GM12878 (cell line): Measurements from ENCODE around the gene STX12. TPM values are rescaled to one million over a fixed set of nuclear protein-coding genes. Genes with fewer than 3 reads are reported as not detected.

Experiments
- ATAC-seq: fragments of 200-7000 bp; cut with Tn5 transposase; 3 replicates; pipeline ENCODE4 v1.9.1; 2020; ENCODE audit warnings: mild to moderate bottlenecking, moderate library complexity
- BruUV-seq: library from RNA; stranded (reverse); fragments of 400-500 nt; replicated peaks from 2 replicates; lab custom pipeline; 2021; lab: Mats Ljungman, UMichigan
- CTCF ChIA-PET: fragments of 300-600 bp; sonication (Branson Sonifier 250); formaldehyde crosslinking; extraction: SDS; loops from one replicate; lab custom pipeline; 2021; ENCODE audit warnings: inconsistent platforms; lab: Yijun Ruan, JAX
- POLR2A ChIA-PET: fragments of 350-600 bp; formaldehyde crosslinking; extraction: SDS; loops from one replicate; lab custom pipeline; 2021; ENCODE audit warnings: inconsistent platforms; lab: Charles Lee
- RAD21 ChIA-PET: fragments of 300-600 bp; sonication (Branson Sonifier 250); formaldehyde crosslinking; loops from one replicate; lab custom pipeline; 2023; ENCODE audit warnings: antibody characterized with exemption; ENCODE audit not compliant: unreplicated experiment; lab: Charles Lee
- SMC1A ChIA-PET: fragments of 300-600 bp; sonication (Branson Sonifier 250); formaldehyde crosslinking; loops from one replicate; lab custom pipeline; 2023; ENCODE audit not compliant: unreplicated experiment, uncharacterized antibody; lab: Charles Lee
- DNase-seq: peaks from one replicate; pipeline ENCODE4 v3.0.0-alpha.2; 2011; ENCODE audit warnings: low read depth, low spot score
- FAIRE-seq: peaks from 3 replicates; lab custom pipeline; 2011; peaks lifted over from hg19 to GRCh38; lab: Jason Lieb, UNC
- H2AFZ ChIP-seq: 2 replicates; pipeline ENCODE4 v1.6.0; 2011; ENCODE audit warnings: low read depth, low read length, control low read depth; ENCODE audit not compliant: control insufficient read depth
- H3K27ac ChIP-seq: 2 replicates; pipeline ENCODE4 v1.5.1; 2011; ENCODE audit warnings: control low read depth; ENCODE audit not compliant: control insufficient read depth, insufficient read depth
- H3K27me3 ChIP-seq, 2 experiments: replicated peaks in 1 of 2; 2 replicates each; pipeline versions ENCODE4 v1.6.0 to v1.6.1; 2011; ENCODE audit warnings: low read length in 1 of 2; ENCODE audit not compliant: control insufficient read depth in 2 of 2, insufficient read depth in 2 of 2
- H3K36me3 ChIP-seq, 2 experiments: 2 replicates each; pipeline ENCODE4 v1.5.1; 2011; ENCODE audit warnings: low read length in 1 of 2; ENCODE audit not compliant: control insufficient read depth in 2 of 2, insufficient read depth in 2 of 2
- H3K4me1 ChIP-seq: 2 replicates; pipeline ENCODE4 v1.6.1; 2011; ENCODE audit warnings: mild to moderate bottlenecking, low read length, moderate library complexity, mixed read lengths; ENCODE audit not compliant: control insufficient read depth, insufficient read depth
- H3K4me2 ChIP-seq: 2 replicates; pipeline ENCODE4 v1.6.0; 2011; ENCODE audit warnings: control low read depth; ENCODE audit not compliant: control insufficient read depth, insufficient read depth
- H3K4me3 ChIP-seq: fragments of 200-600 bp; sonication (generic); 2 replicates; pipeline ENCODE4 v1.5.1; 2016
- H3K79me2 ChIP-seq: 2 replicates; pipeline ENCODE4 v1.6.0; 2011; ENCODE audit warnings: low read length; ENCODE audit not compliant: control insufficient read depth, insufficient read depth
- H3K9ac ChIP-seq: 2 replicates; pipeline ENCODE4 v1.8.0; 2011; ENCODE audit warnings: low read length, control low read depth, mixed read lengths; ENCODE audit not compliant: control insufficient read depth, insufficient read depth
- H3K9me3 ChIP-seq: replicated peaks from 3 replicates; pipeline ENCODE4 v1.5.1; 2011; ENCODE audit warnings: mild to moderate bottlenecking, low read length; ENCODE audit not compliant: control insufficient read depth, insufficient read depth
- H4K20me1 ChIP-seq: 2 replicates; pipeline ENCODE4 v1.6.0; 2011; ENCODE audit not compliant: control insufficient read depth, insufficient read depth
- ATF7 ChIP-seq: fragments of 450-650 bp; IDR thresholded peaks from 2 replicates; pipeline ENCODE4 v1.6.1; 2016; ENCODE audit warnings: low read depth, mild to moderate bottlenecking
- BACH1 ChIP-seq: fragments of 450-650 bp; IDR thresholded peaks from 2 replicates; pipeline ENCODE4 v1.6.1; 2017; ENCODE audit warnings: mild to moderate bottlenecking, borderline replicate concordance
- BMI1 ChIP-seq: fragments of 450-650 bp; IDR thresholded peaks from 2 replicates; pipeline ENCODE4 v1.6.1; 2016; ENCODE audit warnings: mild to moderate bottlenecking, moderate library complexity, borderline replicate concordance
- CHD4 ChIP-seq: fragments of 200-600 bp; sonication (generic); IDR thresholded peaks from 2 replicates; pipeline ENCODE4 v1.6.1; 2016; ENCODE audit warnings: mild to moderate bottlenecking
- DPF2 ChIP-seq: fragments of 450-650 bp; IDR thresholded peaks from 2 replicates; pipeline ENCODE4 v1.6.1; 2017; ENCODE audit warnings: mild to moderate bottlenecking
- EED ChIP-seq: sonication (generic); IDR thresholded peaks from 2 replicates; pipeline ENCODE4 v1.6.1; 2016; ENCODE audit warnings: antibody characterized with exemption, low read depth
- EP300 ChIP-seq, 2 experiments: fragments of 150-350 bp in 1 of 2; IDR thresholded peaks; 2 replicates each; pipeline ENCODE4 v1.6.1; 2011 to 2012; ENCODE audit warnings: low read depth in 2 of 2, low read length in 2 of 2, borderline replicate concordance in 1 of 2, improper control_type of control experiment in 1 of 2, inconsistent platforms in 1 of 2; ENCODE audit not compliant: control insufficient read depth in 1 of 2
- ETV6 ChIP-seq, 2 experiments: fragments of 450-650 bp in 1 of 2; IDR thresholded peaks in 1 of 2; conservative IDR thresholded peaks in 1 of 2; 2 replicates each; pipeline ENCODE4 v1.6.1; 2014; ENCODE audit warnings: antibody characterized with exemption in 1 of 2, borderline replicate concordance in 1 of 2, low read depth in 1 of 2, mild to moderate bottlenecking in 1 of 2, moderate library complexity in 1 of 2
- FOS ChIP-seq: IDR thresholded peaks from 3 replicates; pipeline ENCODE4 v1.6.1; 2011; ENCODE audit warnings: borderline replicate concordance; ENCODE audit not compliant: insufficient read length; ENCODE audit errors: extremely low read depth
- FOXK2 ChIP-seq: fragments of 450-650 bp; IDR thresholded peaks from 2 replicates; pipeline ENCODE4 v1.6.1; 2017; ENCODE audit warnings: mild to moderate bottlenecking, moderate library complexity
- HDGF ChIP-seq: fragments of 450-650 bp; IDR thresholded peaks from 2 replicates; pipeline ENCODE4 v1.6.1; 2016; ENCODE audit warnings: antibody characterized with exemption
- IRF4 ChIP-seq: IDR thresholded peaks from 2 replicates; pipeline ENCODE4 v1.6.1; 2011; ENCODE audit warnings: low read depth, low read length
- JUND ChIP-seq: IDR thresholded peaks from 2 replicates; pipeline ENCODE4 v1.6.1; 2012; ENCODE audit warnings: low read depth, mild to moderate bottlenecking, low read length, improper control_type of control experiment, moderate library complexity
- MTA2 ChIP-seq: fragments of 450-650 bp; IDR thresholded peaks from 2 replicates; pipeline ENCODE4 v1.6.1; 2016; ENCODE audit warnings: low read depth, mild to moderate bottlenecking, moderate library complexity
- NR2F1 ChIP-seq: fragments of 450-650 bp; conservative IDR thresholded peaks from 2 replicates; pipeline ENCODE4 v1.6.1; 2017; ENCODE audit warnings: mild to moderate bottlenecking
- SMARCA5 ChIP-seq: fragments of 450-650 bp; IDR thresholded peaks from 2 replicates; pipeline ENCODE4 v1.6.1; 2017; ENCODE audit warnings: mild to moderate bottlenecking
- SPI1 ChIP-seq: IDR thresholded peaks from 2 replicates; pipeline ENCODE4 v1.6.1; 2011; ENCODE audit warnings: low read depth, mild to moderate bottlenecking, low read length, moderate library complexity, borderline replicate concordance; ENCODE audit not compliant: insufficient read depth
- YBX1 ChIP-seq: fragments of 450-650 bp; IDR thresholded peaks from 2 replicates; pipeline ENCODE4 v1.6.1; 2016; ENCODE audit warnings: antibody characterized with exemption
- WGBS: methylation state at CpG from one replicate; pipeline ENCODE4 v1.1.6; 2016; ENCODE audit warnings: low lambda C conversion rate; ENCODE audit not compliant: insufficient replicate concordance, insufficient coverage; ENCODE audit errors: missing lambda C conversion rate; 5-methylcytosine and 5-hydroxymethylcytosine counted together
- in situ Hi-C: fragments of 300-500 bp; cut with MboI; formaldehyde crosslinking; loops from 9 replicates; pipeline ENCODE4 v1.14.3; 2018; ENCODE audit warnings: mixed read lengths
- intact Hi-C: fragments of 100-400 bp; cut with micrococcal nuclease; formaldehyde crosslinking; loops from one replicate; pipeline ENCODE4 v1.14.2; 2022; ENCODE audit not compliant: unreplicated experiment
- polyA plus RNA-seq, 11 experiments: library from polyadenylated mRNA; depleted of rRNA in 4 of 11; unstranded in 6 of 11; stranded (reverse) in 5 of 11; fragments of >200 nt; fragmentation: Nextera tagmentation in 4 of 11; fragmentation: Illumina TruSeq in 1 of 11; extraction: Ambion mirVana in 4 of 11; extraction: Trizol in 1 of 11; gene quantifications; 1 replicate in 1 of 11; 2 replicates in 10 of 11; pipeline versions ENCODE4 v1.2.1 to v1.2.3, GENCODE V29; 2011 to 2016; ENCODE audit warnings: inconsistent platforms in 2 of 11, missing spikeins in 2 of 11, low read depth in 1 of 11
- total RNA-seq, 4 experiments: library from RNA; depleted of rRNA in 3 of 4; stranded (reverse); fragments of >200 nt in 3 of 4; fragmentation: Illumina TruSeq in 1 of 4; extraction: Trizol in 1 of 4; gene quantifications; 2 replicates each; pipeline versions ENCODE4 v1.2.1 to v1.2.3, GENCODE V29; 2013 to 2021
- TF ChIP-seq, protein P1 (sequence below): fragments of 450-650 bp; IDR thresholded peaks from 2 replicates; pipeline ENCODE4 v1.6.1; 2016; ENCODE audit warnings: mild to moderate bottlenecking
- TF ChIP-seq, protein P2 (sequence below): IDR thresholded peaks from 2 replicates; pipeline ENCODE4 v1.6.1; 2012; ENCODE audit warnings: low read depth, low read length, improper control_type of control experiment
- TF ChIP-seq, protein P3 (sequence below): IDR thresholded peaks from 2 replicates; pipeline ENCODE4 v1.6.1; 2011; ENCODE audit warnings: low read depth, low read length, improper control_type of control experiment, borderline replicate concordance

The STX12 gene
- total and polyA plus RNA-seq, 10 of the 15 experiments (the other 5 are each of a cell fraction or from before 2014, with no cell fraction given): 20.2 to 35.0 (median 28.1) TPM

- no TSS peak for BruUV-seq
- intact Hi-C loops (loop anchor here (10.0 kb wide), 1 partner anchor 312 kb away; the partner anchor contains the start of gene PTAFR), in situ Hi-C loops (loop anchor here (5.0 kb wide), 2 partner anchors 114 to 224 kb away; partner anchors contain the start of gene EYA3)
- Histone ChIP-seq H2AFZ (peak overlapping the region; percentile 73), H3K79me2 (no peaks in the 10 kb centered on the region), H3K9ac (peak overlapping the region; percentile 41; the same call in 1 of the 2 replicates), H3K4me3 (peak overlapping the region; percentile 22; the same call in 1 of the 2 replicates), H3K36me3 (no peaks in the 10 kb centered on the region), H3K9me3 (no peaks in the 10 kb centered on the region; the same call in 2 of the 3 replicates), H3K4me1 (peaks cover 42% of the 10 kb centered on the region), H3K27me3 (no peaks in the 10 kb centered on the region), H3K4me2 (peak overlapping the region; percentile 82), H3K27ac (peak overlapping the region; percentile 76), H4K20me1 (no peaks in the 10 kb centered on the region)
- WGBS: 57% methylated on average over 9 of the region's 9 CpGs
- peak; percentile 76 for DNase-seq
- peak; percentile 75 for ATAC-seq
- RAD21 ChIA-PET: interaction anchor here (0.9 to 1.4 kb wide), 6 partner anchors 12 to 65 kb away, joined by 3 to 5 read pairs (median 4); no protein-coding TSS in a partner anchor
- POLR2A ChIA-PET: interaction anchor here (0.5 to 2.9 kb wide), 7 partner anchors 13 to 61 kb away, joined by 3 to 17 read pairs (median 4); no protein-coding TSS in a partner anchor
- FAIRE-seq: no peak
- CTCF ChIA-PET: interaction anchor here (0.6 to 1.8 kb wide), 5 partner anchors 26 to 346 kb away, joined by 3 to 6 read pairs (median 5); no protein-coding TSS in a partner anchor
- SMC1A ChIA-PET: interaction anchor here (0.8 to 2.5 kb wide), 9 partner anchors 11 to 347 kb away, joined by 3 to 18 read pairs (median 5); no protein-coding TSS in a partner anchor
- TF ChIP-seq IRF4 (peak; percentile 58; the same call in 1 of the 2 replicates), SMARCA5 (peak; percentile 37; the same call in 1 of the 2 replicates), JUND (no peak), ATF7 (peak; percentile 42; the same call in 1 of the 2 replicates), HDGF (peak; percentile 95), BACH1 (peak; percentile 98), SPI1 (peak; percentile 90), FOXK2 (no peak), DPF2 (peak; percentile 75; the same call in 1 of the 2 replicates), EED (peak; percentile 95), YBX1 (no peak), EP300 (IDR thresholded peaks at IDR 0.05; ENCODE audit: borderline replicate concordance in 1 of 2, control insufficient read depth in 1 of 2, low read depth in 2 of 2, low read length in 2 of 2) (0 out of 4 replicates have a peak, but pooled peaks have one; percentile 1 to 10), BMI1 (0 out of 2 replicates have a peak, but pooled peaks have one; percentile 17), CHD4 (no peak), ETV6 (conservative IDR thresholded peaks at IDR 0.05 in 1 of 2, IDR thresholded peaks at IDR 0.05 in 1 of 2; ENCODE audit: borderline replicate concordance in 1 of 2, low read depth in 1 of 2) (no peak), MTA2 (peak; percentile 81), FOS (no peak), NR2F1 (peak; percentile 42; the same call in 1 of the 2 replicates)
- TF ChIP-seq, protein P1, sequence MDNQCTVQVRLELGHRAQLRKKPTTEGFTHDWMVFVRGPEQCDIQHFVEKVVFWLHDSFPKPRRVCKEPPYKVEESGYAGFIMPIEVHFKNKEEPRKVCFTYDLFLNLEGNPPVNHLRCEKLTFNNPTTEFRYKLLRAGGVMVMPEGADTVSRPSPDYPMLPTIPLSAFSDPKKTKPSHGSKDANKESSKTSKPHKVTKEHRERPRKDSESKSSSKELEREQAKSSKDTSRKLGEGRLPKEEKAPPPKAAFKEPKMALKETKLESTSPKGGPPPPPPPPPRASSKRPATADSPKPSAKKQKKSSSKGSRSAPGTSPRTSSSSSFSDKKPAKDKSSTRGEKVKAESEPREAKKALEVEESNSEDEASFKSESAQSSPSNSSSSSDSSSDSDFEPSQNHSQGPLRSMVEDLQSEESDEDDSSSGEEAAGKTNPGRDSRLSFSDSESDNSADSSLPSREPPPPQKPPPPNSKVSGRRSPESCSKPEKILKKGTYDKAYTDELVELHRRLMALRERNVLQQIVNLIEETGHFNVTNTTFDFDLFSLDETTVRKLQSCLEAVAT: peak; percentile 61; the same call in 1 of the 2 replicates
- TF ChIP-seq, protein P2, sequence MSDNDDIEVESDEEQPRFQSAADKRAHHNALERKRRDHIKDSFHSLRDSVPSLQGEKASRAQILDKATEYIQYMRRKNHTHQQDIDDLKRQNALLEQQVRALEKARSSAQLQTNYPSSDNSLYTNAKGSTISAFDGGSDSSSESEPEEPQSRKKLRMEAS: 0 out of 2 replicates have a peak, but pooled peaks have one; percentile 9
- TF ChIP-seq, protein P3, sequence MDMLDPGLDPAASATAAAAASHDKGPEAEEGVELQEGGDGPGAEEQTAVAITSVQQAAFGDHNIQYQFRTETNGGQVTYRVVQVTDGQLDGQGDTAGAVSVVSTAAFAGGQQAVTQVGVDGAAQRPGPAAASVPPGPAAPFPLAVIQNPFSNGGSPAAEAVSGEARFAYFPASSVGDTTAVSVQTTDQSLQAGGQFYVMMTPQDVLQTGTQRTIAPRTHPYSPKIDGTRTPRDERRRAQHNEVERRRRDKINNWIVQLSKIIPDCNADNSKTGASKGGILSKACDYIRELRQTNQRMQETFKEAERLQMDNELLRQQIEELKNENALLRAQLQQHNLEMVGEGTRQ: no peak
These were observed 89.9 kb downstream of the STX12 start for GRCh38 chr1:27862671-27863537.
